ENCODE measurements around the gene MXRA8. TPM values are rescaled to one million over a fixed set of nuclear protein-coding genes. Genes with fewer than 3 reads are reported as not detected.
A peak's percentile ranks its signal among the peaks of the same experiment; 100 is the strongest.

Gene MXRA8
- total RNA-seq, 1 donor from 2014 or later: 440 TPM

DNA sequence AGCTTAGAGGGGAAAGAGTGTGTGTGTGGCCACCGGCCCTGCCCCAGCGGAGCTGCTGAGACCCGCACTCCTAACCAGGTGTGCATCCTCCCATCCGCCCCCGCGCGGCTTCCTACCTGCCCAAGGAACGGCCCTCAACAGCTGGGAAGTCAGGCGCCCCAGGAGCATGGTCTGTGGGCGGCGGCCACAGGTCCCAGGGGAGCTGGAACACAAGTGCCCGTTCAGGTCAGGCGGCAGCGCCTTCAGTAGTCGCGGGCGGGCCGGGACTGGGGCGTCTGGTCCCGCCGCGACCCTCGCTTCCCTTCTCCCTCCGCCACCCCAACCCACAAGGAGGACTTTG, 16.2 kb upstream of the MXRA8 start:
- H3K27me3 Mint-ChIP-seq (ENCODE audit: unreplicated experiment): no peaks in the 10 kb centered on the region
- no peaks in the 10 kb centered on the region for H3K9me3 Mint-ChIP-seq (ENCODE audit: unreplicated experiment)
- DNase-seq (ENCODE audit: extremely low spot score, unreplicated experiment): no peak
- H3K27ac Mint-ChIP-seq (ENCODE audit: unreplicated experiment): peak overlapping the region; percentile 94
- H3K4me1 Mint-ChIP-seq (ENCODE audit: unreplicated experiment): peaks cover 21% of the 10 kb centered on the region
- peak overlapping the region; percentile 84 for H3K4me3 Mint-ChIP-seq (ENCODE audit: unreplicated experiment)
- H3K36me3 Mint-ChIP-seq (ENCODE audit: unreplicated experiment): peaks cover 3% of the 10 kb centered on the region
- TF ChIP-seq, protein P1, sequence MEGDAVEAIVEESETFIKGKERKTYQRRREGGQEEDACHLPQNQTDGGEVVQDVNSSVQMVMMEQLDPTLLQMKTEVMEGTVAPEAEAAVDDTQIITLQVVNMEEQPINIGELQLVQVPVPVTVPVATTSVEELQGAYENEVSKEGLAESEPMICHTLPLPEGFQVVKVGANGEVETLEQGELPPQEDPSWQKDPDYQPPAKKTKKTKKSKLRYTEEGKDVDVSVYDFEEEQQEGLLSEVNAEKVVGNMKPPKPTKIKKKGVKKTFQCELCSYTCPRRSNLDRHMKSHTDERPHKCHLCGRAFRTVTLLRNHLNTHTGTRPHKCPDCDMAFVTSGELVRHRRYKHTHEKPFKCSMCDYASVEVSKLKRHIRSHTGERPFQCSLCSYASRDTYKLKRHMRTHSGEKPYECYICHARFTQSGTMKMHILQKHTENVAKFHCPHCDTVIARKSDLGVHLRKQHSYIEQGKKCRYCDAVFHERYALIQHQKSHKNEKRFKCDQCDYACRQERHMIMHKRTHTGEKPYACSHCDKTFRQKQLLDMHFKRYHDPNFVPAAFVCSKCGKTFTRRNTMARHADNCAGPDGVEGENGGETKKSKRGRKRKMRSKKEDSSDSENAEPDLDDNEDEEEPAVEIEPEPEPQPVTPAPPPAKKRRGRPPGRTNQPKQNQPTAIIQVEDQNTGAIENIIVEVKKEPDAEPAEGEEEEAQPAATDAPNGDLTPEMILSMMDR (IDR thresholded peaks at IDR 0.05): no peak

DNA sequence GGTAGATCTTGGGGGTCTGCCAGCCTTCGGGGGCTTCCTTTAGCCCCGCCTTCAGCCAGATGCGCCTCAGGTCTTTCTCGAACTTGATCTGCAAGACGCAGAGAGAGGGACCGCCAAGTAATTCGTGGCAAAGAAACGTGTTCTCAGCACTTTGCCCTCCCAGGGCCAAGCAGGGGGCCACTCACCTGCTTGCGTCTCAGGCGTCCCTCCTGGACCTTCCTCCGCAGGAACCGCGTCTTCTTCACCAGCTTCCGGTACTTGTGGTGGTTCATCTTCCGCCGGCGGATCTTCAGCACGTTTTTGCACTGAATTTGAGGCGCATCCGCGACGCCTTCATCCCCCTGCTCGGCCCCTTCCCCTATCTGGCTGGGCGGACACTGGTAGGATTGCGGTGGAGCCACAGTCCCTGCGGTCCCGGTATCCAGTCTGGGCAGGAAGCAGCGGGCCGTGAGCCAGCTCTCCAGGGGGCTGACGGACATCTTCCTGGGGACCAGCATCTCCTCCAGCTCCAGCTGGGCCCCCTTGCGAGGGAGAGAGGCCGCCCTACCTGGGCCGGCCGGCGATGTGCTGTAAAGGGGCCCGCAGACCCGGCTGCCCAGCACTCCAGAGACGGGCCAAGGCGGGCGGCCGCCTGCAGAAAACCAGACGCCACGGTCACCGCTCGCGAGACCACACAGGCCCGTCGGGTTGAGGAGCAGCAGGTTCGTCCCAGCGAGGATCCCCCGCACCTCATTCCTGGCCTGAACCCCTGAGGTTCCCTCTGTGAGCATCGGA, 15.6 kb upstream of the MXRA8 start:
- Mint-ChIP-seq H3K36me3 (ENCODE audit: unreplicated experiment) (peaks cover 3% of the 10 kb centered on the region), H3K9me3 (ENCODE audit: unreplicated experiment) (no peaks in the 10 kb centered on the region), H3K27me3 (ENCODE audit: unreplicated experiment) (no peaks in the 10 kb centered on the region), H3K4me3 (ENCODE audit: unreplicated experiment) (peak overlapping the region; percentile 84), H3K27ac (ENCODE audit: unreplicated experiment) (no peak overlapping the region), H3K4me1 (ENCODE audit: unreplicated experiment) (peaks cover 21% of the 10 kb centered on the region)
- TF ChIP-seq, protein P1 (IDR thresholded peaks at IDR 0.05): no peak
- no peak for DNase-seq (ENCODE audit: extremely low spot score, unreplicated experiment)

DNA sequence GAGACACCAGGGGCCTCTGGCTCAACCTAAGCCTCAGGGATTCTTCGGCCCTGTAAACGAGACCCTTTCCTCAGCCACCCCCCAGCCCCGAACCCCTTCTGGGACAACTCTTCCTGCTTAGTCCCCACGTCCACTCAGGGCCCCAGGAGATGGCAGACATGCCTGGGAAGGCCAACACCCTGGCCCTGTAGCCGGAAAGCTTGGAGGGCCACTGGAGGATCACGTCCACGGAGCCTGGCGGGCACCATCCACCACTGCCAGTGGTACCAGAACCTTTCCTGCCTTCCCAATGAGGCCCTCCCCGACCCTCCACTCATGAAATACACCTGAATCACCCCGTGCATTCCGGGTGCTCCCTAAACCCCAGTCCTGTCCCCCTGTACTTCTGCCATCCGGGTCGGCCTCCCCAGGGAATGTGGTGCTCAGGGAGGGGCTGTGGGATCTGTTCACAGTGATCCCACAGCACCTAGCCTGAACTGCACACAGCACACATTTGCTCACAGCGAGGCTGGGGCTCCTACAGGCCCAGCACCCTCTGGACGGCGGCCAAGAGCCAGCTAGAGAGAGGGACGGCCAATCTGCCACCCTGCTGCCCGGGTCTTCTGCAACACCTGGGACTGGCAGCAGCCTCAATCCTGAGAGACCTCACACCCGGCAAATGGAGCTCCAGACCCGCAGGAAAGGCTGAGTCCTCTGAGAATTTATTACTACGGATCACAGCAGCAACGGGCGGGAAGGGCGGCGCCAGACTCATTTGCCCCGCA, 14.9 kb upstream of the MXRA8 start:
- TF ChIP-seq, protein P1 (IDR thresholded peaks at IDR 0.05): no peak
- DNase-seq (ENCODE audit: extremely low spot score, unreplicated experiment): no peak
- peaks cover 3% of the 10 kb centered on the region for H3K36me3 Mint-ChIP-seq (ENCODE audit: unreplicated experiment)
- no peaks in the 10 kb centered on the region for H3K27me3 Mint-ChIP-seq (ENCODE audit: unreplicated experiment)
- peak overlapping the region; percentile 84 for H3K4me3 Mint-ChIP-seq (ENCODE audit: unreplicated experiment)
- no peaks in the 10 kb centered on the region for H3K9me3 Mint-ChIP-seq (ENCODE audit: unreplicated experiment)
- H3K27ac Mint-ChIP-seq (ENCODE audit: unreplicated experiment): peak overlapping the region; percentile 31
- peaks cover 23% of the 10 kb centered on the region for H3K4me1 Mint-ChIP-seq (ENCODE audit: unreplicated experiment)

DNA sequence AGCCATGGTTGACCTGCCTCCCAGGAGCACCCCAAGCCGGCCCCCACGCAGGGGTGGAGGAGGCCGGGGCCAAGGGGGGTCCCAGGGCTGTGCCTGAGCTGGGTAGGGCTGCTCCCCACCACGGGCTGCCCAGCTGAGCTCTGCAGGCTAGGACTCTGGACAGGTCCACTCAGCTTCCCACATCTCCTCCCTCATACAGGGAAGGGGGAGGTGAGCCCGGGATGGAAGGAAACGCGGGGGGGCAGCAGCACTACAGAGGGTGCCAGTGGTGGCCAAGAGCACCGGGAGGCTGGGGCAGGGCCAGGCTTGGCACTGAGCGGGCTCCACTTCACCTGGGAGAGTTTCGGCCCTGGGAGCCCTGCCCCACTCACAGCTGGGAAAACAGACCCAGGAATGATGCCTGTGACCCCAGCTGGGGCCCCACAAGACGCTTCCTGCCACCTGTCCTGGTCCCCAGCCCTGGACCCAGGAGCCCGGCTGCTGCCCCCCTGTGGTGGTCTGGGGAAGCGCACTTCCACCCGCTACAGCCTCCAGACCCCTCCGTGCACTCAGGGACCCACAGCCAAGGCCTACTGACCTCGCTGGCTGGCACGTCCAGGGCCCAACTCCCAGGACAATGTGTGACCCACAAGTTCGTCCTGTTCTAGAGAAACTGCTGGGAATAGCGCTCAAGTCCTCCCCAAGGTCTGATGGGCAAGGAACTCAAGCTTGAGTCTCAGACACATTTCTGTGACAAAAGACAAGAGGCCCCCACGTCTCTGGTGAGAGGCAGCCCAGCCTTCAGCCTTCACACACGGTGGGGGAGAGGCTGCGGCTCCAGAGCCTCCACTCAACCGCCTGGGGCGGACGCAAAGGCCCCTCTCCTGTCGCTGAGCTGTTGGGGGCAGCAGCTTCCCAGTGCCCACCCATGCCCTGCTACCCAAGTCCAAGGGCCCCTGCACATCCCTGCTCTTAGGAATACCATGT, 13.7 kb upstream of the MXRA8 start:
- no peak overlapping the region for H3K27ac Mint-ChIP-seq (ENCODE audit: unreplicated experiment)
- H3K4me3 Mint-ChIP-seq (ENCODE audit: unreplicated experiment): peak overlapping the region; percentile 48
- peak; percentile 94 for DNase-seq (ENCODE audit: extremely low spot score, unreplicated experiment)

More for the DNA sequence above, 13.7 kb upstream of the MXRA8 start:
- peaks cover 3% of the 10 kb centered on the region for H3K36me3 Mint-ChIP-seq (ENCODE audit: unreplicated experiment)
- no peaks in the 10 kb centered on the region for H3K27me3 Mint-ChIP-seq (ENCODE audit: unreplicated experiment)
- H3K9me3 Mint-ChIP-seq (ENCODE audit: unreplicated experiment): no peaks in the 10 kb centered on the region
- TF ChIP-seq, protein P1 (IDR thresholded peaks at IDR 0.05): peak; percentile 95
- H3K4me1 Mint-ChIP-seq (ENCODE audit: unreplicated experiment): peaks cover 23% of the 10 kb centered on the region
